Measurements from ENCODE around the gene HPCA. TPM values are rescaled to one million over a fixed set of nuclear protein-coding genes. Genes with fewer than 3 reads are reported as not detected.
A peak's percentile ranks its signal among the peaks of the same experiment; 100 is the strongest.

HPCA gene
- total and polyA plus RNA-seq, 2 of the 13 experiments (the other 11 are each of a cell fraction or from before 2014, with no cell fraction given) = not detected

DNA sequence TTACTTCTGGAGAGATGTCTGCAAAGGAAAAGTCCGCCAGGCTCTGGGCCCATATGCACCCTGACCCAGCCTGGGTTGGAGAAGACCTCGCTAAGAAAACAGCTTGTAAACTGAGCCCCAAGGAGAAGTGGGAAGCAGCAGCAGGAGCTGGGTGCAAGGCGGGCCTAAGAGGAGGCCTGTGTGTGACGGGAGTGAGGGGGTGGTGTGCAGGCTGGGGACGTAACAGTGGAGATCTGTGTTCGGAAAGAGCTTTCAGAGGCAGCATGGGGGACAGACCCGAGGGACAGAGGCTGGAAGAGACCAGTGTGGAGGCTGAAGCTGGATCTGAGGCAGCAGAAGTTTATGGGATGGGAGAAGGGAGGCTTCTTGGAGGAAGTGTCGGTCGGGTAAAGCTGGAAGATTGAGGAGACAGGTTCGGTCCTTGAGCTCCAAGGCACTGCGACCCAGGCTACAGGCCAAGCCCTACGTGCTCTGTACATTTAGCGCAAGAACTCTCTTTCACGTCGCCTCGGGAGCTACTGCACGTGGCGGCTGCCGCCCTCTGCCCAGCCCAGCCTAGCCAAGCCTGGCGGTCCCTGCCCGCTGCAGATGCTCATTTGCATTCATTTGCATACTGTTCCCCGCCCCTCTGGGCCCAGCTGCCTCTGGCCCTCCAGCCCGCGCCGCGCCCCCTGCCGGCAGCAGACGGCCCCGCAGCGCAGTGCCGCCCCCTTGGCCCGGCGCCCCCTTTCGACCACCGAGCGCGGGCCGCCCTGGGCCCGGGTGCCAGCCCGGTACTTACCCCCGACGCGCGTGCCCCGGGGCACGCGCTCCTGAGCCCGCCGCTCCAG, 6.3 kb downstream of the HPCA start:
- no peaks in the 10 kb centered on the region for H3K36me3 ChIP-seq (replicated peaks in 1 of 2; ENCODE audit: control insufficient read depth in 1 of 2, insufficient read depth in 2 of 2, low read length in 2 of 2)
- ChIA-PET POLR2A (no interaction called here), CTCF (ENCODE audit: low intra/inter-chr PET ratio, low total read pairs) (no interaction called here)
- no peaks in the 10 kb centered on the region for H3K9me3 ChIP-seq (ENCODE audit: low read length)
- peak overlapping the region; percentile 11 to 62 (median 55); a peak in 4 of 6 replicates for H3K4me3 ChIP-seq (replicated peaks in 1 of 3; ENCODE audit: insufficient read depth in 1 of 3, low read depth in 2 of 3, low read length in 3 of 3)
- intact Hi-C loops (cut with micrococcal nuclease; ENCODE audit: unreplicated experiment) (no loop called here), in situ Hi-C loops (cut with HindIII; ENCODE audit: extremely low pct_ligation_motif_present, low pct_unique_long_range_greater_than_20kb) (no loop called here)
- 0 out of 2 replicates have a peak, but pooled peaks cover 2% of the 10 kb centered on the region for H4K20me1 ChIP-seq (ENCODE audit: insufficient read depth, low read length)
- H3K27ac ChIP-seq (ENCODE audit: extremely low read length, insufficient read depth, low read length) = no peak overlapping the region
- WGBS (ENCODE audit: low lambda C conversion rate) = 53% methylated on average over 19 of the region's 49 CpGs
- H2AFZ ChIP-seq (ENCODE audit: low read length) = no peak overlapping the region
- DNase-seq (ENCODE audit: low spot score) (no peak), FAIRE-seq (no peak), ATAC-seq (peak; percentile 81)
- no peaks in the 10 kb centered on the region for H3K4me1 ChIP-seq (ENCODE audit: insufficient read depth, low read length)
- no TSS peak for BruUV-seq (replicated peaks)
- no peak overlapping the region for H3K9ac ChIP-seq (ENCODE audit: insufficient read depth, low read depth, low read length)
- H3K27me3 ChIP-seq (ENCODE audit: control insufficient read depth in 1 of 2, insufficient read depth in 2 of 2, low read length in 2 of 2) = peaks cover 8 to 67% of the 10 kb centered on the region in 2 experiments; a peak in 3 of 5 replicates
- peak overlapping the region; percentile 74 for H3K4me2 ChIP-seq (ENCODE audit: low read depth, low read length)
- H3K79me2 ChIP-seq (ENCODE audit: insufficient read depth, low read length) = no peaks in the 10 kb centered on the region
- TF ChIP-seq AGO2 (optimal IDR thresholded peaks at IDR 0.05; ENCODE audit: low read depth, low read length) (no peak), ZFX (CRISPR knock-in tag; IDR thresholded peaks at IDR 0.05; ENCODE audit: low read depth) (peak; percentile 44; the same call in 1 of the 2 replicates), SATB2 (CRISPR knock-in tag; IDR thresholded peaks at IDR 0.05) (no peak), XRCC5 (optimal IDR thresholded peaks at IDR 0.05; ENCODE audit: low read length) (peak; percentile 42), KDM5A (IDR thresholded peaks at IDR 0.05; ENCODE audit: borderline replicate concordance, low read length) (no peak), NR2F2 (IDR thresholded peaks at IDR 0.05; ENCODE audit: borderline replicate concordance, low read depth) (no peak), SNAPC2 (CRISPR knock-in tag; IDR thresholded peaks at IDR 0.05) (no peak), ZNF207 (IDR thresholded peaks at IDR 0.05; ENCODE audit: borderline replicate concordance) (no peak), FLYWCH1 (CRISPR knock-in tag; IDR thresholded peaks at IDR 0.05) (no peak), RBM22 (optimal IDR thresholded peaks at IDR 0.05; ENCODE audit: low read length) (no peak), ZNF703 (CRISPR knock-in tag; IDR thresholded peaks at IDR 0.05; ENCODE audit: borderline replicate concordance) (no peak), ARNTL (CRISPR knock-in tag; IDR thresholded peaks at IDR 0.05) (no peak), ATRX (CRISPR knock-in tag; IDR thresholded peaks at IDR 0.05; ENCODE audit: borderline replicate concordance) (no peak), KLF6 (CRISPR knock-in tag; IDR thresholded peaks at IDR 0.05) (no peak), U2AF1 (optimal IDR thresholded peaks at IDR 0.05; ENCODE audit: low read depth, low read length) (no peak), ZSCAN31 (CRISPR knock-in tag; IDR thresholded peaks at IDR 0.05; ENCODE audit: low read depth) (no peak), NFE2 (CRISPR knock-in tag; IDR thresholded peaks at IDR 0.05) (no peak), MAZ (IDR thresholded peaks at IDR 0.05; ENCODE audit: borderline replicate concordance, low read depth, low read length) (no peak), MAZ (CRISPR knock-in tag; IDR thresholded peaks at IDR 0.05; ENCODE audit: low read depth) (0 out of 2 replicates have a peak, but pooled peaks have one; percentile 33), ZNF75D (CRISPR knock-in tag; IDR thresholded peaks at IDR 0.05; ENCODE audit: borderline replicate concordance) (no peak), ZNF672 (CRISPR knock-in tag; IDR thresholded peaks at IDR 0.05) (no peak), ZC3H4 (CRISPR knock-in tag; IDR thresholded peaks at IDR 0.05; ENCODE audit: borderline replicate concordance) (no peak), MTF2 (CRISPR knock-in tag; IDR thresholded peaks at IDR 0.05; ENCODE audit: borderline replicate concordance) (peak; percentile 52; the same call in 1 of the 2 replicates), GATAD1 (CRISPR knock-in tag; IDR thresholded peaks at IDR 0.05) (no peak)
- TF ChIP-seq, protein P1, sequence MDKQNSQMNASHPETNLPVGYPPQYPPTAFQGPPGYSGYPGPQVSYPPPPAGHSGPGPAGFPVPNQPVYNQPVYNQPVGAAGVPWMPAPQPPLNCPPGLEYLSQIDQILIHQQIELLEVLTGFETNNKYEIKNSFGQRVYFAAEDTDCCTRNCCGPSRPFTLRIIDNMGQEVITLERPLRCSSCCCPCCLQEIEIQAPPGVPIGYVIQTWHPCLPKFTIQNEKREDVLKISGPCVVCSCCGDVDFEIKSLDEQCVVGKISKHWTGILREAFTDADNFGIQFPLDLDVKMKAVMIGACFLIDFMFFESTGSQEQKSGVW (CRISPR knock-in tag; IDR thresholded peaks at IDR 0.05; ENCODE audit: borderline replicate concordance) = no peak
- TF ChIP-seq, protein P2, sequence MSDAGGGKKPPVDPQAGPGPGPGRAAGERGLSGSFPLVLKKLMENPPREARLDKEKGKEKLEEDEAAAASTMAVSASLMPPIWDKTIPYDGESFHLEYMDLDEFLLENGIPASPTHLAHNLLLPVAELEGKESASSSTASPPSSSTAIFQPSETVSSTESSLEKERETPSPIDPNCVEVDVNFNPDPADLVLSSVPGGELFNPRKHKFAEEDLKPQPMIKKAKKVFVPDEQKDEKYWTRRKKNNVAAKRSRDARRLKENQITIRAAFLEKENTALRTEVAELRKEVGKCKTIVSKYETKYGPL (CRISPR knock-in tag; IDR thresholded peaks at IDR 0.05) = no peak
